Measurements from ENCODE around the gene HSBP1L1. TPM values are rescaled to one million over a fixed set of nuclear protein-coding genes. Genes with fewer than 3 reads are reported as not detected.

The HSBP1L1 gene
- total RNA-seq, 6 experiments from 2014 or later = 16.8 to 35.1 (median 23.7) TPM

- Histone ChIP-seq H3K4me1 (peaks cover 2 to 59% (median 26%) of the 10 kb centered on the region in 4 donors), H3K27me3 (no peaks in the 10 kb centered on the region), H3K27ac (peak overlapping the region; percentile 72 to 93 (median 73)), H3K4me3 (peak overlapping the region in 2 of 3 donors; percentile 15 to 20), H3K9me3 (no peaks in the 10 kb centered on the region), H3K36me3 (peaks cover 0 to 6% (median 4%) of the 10 kb centered on the region in 4 donors)
- TF ChIP-seq POLR2A (IDR thresholded peaks at IDR 0.05) (no peak), CTCF (IDR thresholded peaks at IDR 0.05) (peak; percentile 26 to 52 (median 42))
- DNase-seq = peak; percentile 70 to 92 (median 90)
- intact Hi-C loops (cut with DNase I) = no loop called here
- WGBS (ENCODE audit: insufficient coverage, low coverage, low lambda C conversion rate, missing lambda C conversion rate) = 26% methylated on average over 7 of the region's 8 CpGs
- peak; percentile 80 to 86 (median 84) for ATAC-seq
Measured at GRCh38 chr18:79934311-79935097, 29.9 kb upstream of the HSBP1L1 start.

GRCh38 chr18:79935098-79935480 lies 29.4 kb upstream of the HSBP1L1 start:
- H3K4me1 ChIP-seq = peaks cover 2 to 65% (median 29%) of the 10 kb centered on the region in 4 donors
- H3K27ac ChIP-seq = peak overlapping the region; percentile 72 to 93 (median 73)
- no peaks in the 10 kb centered on the region for H3K27me3 ChIP-seq
- no peak for TF ChIP-seq POLR2A (IDR thresholded peaks at IDR 0.05)
- 33% methylated on average over 2 of the region's 5 CpGs for WGBS (ENCODE audit: insufficient coverage, low coverage, low lambda C conversion rate, missing lambda C conversion rate)
- ATAC-seq = peak in 1 of 4 donors; percentile 3
- peak in 1 of 3 donors; percentile 28 for DNase-seq
- intact Hi-C loops (cut with DNase I) = no loop called here
- peak overlapping the region in 2 of 3 donors; percentile 4 to 15 for H3K4me3 ChIP-seq
- no peaks in the 10 kb centered on the region for H3K9me3 ChIP-seq
- H3K36me3 ChIP-seq = peaks cover 0 to 4% (median 3%) of the 10 kb centered on the region in 4 donors

- DNase-seq = peak in 2 of 3 donors; percentile 22 to 37
- no peaks in the 10 kb centered on the region for H3K27me3 ChIP-seq
- no peak overlapping the region for H3K4me3 ChIP-seq
- TF ChIP-seq CTCF (IDR thresholded peaks at IDR 0.05) = no peak
- TF ChIP-seq POLR2A (IDR thresholded peaks at IDR 0.05) = no peak
- no peak for ATAC-seq
- H3K36me3 ChIP-seq = peaks cover 0 to 4% (median 3%) of the 10 kb centered on the region in 4 donors
- intact Hi-C loops (cut with DNase I) = no loop called here
- H3K27ac ChIP-seq = peak overlapping the region; percentile 72 to 93 (median 73)
- H3K4me1 ChIP-seq = peaks cover 2 to 69% (median 31%) of the 10 kb centered on the region in 4 donors
- WGBS (ENCODE audit: insufficient coverage, low coverage, low lambda C conversion rate, missing lambda C conversion rate) = 86% methylated on average over 1 of the region's 3 CpGs
- H3K9me3 ChIP-seq = no peaks in the 10 kb centered on the region
Measured at GRCh38 chr18:79935499-79935898, 28.9 kb upstream of the HSBP1L1 start.

GRCh38 chr18:79935925-79936324 lies 28.5 kb upstream of the HSBP1L1 start:
- intact Hi-C loops (cut with DNase I) = no loop called here
- peak in 1 of 3 donors; percentile 33 for DNase-seq
- WGBS (ENCODE audit: insufficient coverage, low coverage, low lambda C conversion rate, missing lambda C conversion rate) = 19% methylated on average over 5 of the region's 6 CpGs

More at GRCh38 chr18:79935925-79936324, 28.5 kb upstream of the HSBP1L1 start:
- TF ChIP-seq POLR2A (IDR thresholded peaks at IDR 0.05) = no peak
- no peak for TF ChIP-seq CTCF (IDR thresholded peaks at IDR 0.05)
- ATAC-seq = no peak
- Histone ChIP-seq H3K4me1 (peaks cover 2 to 73% (median 33%) of the 10 kb centered on the region in 4 donors), H3K4me3 (no peak overlapping the region), H3K36me3 (peaks cover 0 to 5% (median 3%) of the 10 kb centered on the region in 4 donors), H3K9me3 (no peaks in the 10 kb centered on the region), H3K27ac (peak overlapping the region; percentile 72 to 93 (median 73)), H3K27me3 (no peaks in the 10 kb centered on the region)

Data from right lobe of liver (tissue), 6 donors.